ENCODE results near the gene DYTN.

DYTN gene

GRCh38 chr2:206700156-206700555 is 18.0 kb downstream of the DYTN start:
- no peak for DNase-seq (ENCODE audit: low spot score)

GRCh38 chr2:206698811-206699210 is 19.4 kb downstream of the DYTN start:
- no peak for DNase-seq (ENCODE audit: low spot score)

GRCh38 chr2:206696910-206697309 is 21.3 kb downstream of the DYTN start:
- DNase-seq (ENCODE audit: low spot score), result no peak

- peak; percentile 70 for DNase-seq (ENCODE audit: low spot score)
Observed at GRCh38 chr2:206693399-206694137, 24.6 kb downstream of the DYTN start.

- DNase-seq (ENCODE audit: low spot score), result no peak
Observed at GRCh38 chr2:206692971-206693370, 25.2 kb downstream of the DYTN start.

- DNase-seq (ENCODE audit: low spot score), result no peak
Observed at GRCh38 chr2:206688990-206689389, 29.2 kb downstream of the DYTN start.

GRCh38 chr2:206688453-206688852 is 29.7 kb downstream of the DYTN start:
- no peak for DNase-seq (ENCODE audit: low spot score)

- DNase-seq (ENCODE audit: low spot score), result no peak
Observed at GRCh38 chr2:206683546-206683945, 34.6 kb downstream of the DYTN start.

- DNase-seq (ENCODE audit: low spot score), result no peak
Observed at GRCh38 chr2:206670531-206671319, 47.5 kb downstream of the DYTN start.

GRCh38 chr2:206665251-206665650 is 52.9 kb downstream of the DYTN start:
- no peak for DNase-seq (ENCODE audit: low spot score)

GRCh38 chr2:206657087-206657486 is 61.1 kb downstream of the DYTN start:
- no peak for DNase-seq (ENCODE audit: low spot score)

- DNase-seq (ENCODE audit: low spot score), result no peak
Observed at GRCh38 chr2:206647985-206648384, 70.2 kb downstream of the DYTN start.

GRCh38 chr2:206642075-206643025 is 75.8 kb downstream of the DYTN start, which contains the start of gene FAM237A:
TSS of gene FAM237A (plus strand) at chr2:206642487. CDS start at chr2:206644237, 1,750 bp downstream.
- peak; percentile 44 for DNase-seq (ENCODE audit: low spot score)

GRCh38 chr2:206641226-206641625 is 77.0 kb downstream of the DYTN start:
- no peak for DNase-seq (ENCODE audit: low spot score)

GRCh38 chr2:206639636-206640035 is 78.6 kb downstream of the DYTN start:
- no peak for DNase-seq (ENCODE audit: low spot score)

- DNase-seq (ENCODE audit: low spot score), result no peak
Observed at GRCh38 chr2:206635015-206635414, 83.2 kb downstream of the DYTN start.

GRCh38 chr2:206631340-206631739 is 86.9 kb downstream of the DYTN start:
- DNase-seq (ENCODE audit: low spot score), result no peak

GRCh38 chr2:206627632-206628031 is 90.6 kb downstream of the DYTN start:
- no peak for DNase-seq (ENCODE audit: low spot score)

GRCh38 chr2:206626108-206626507 is 92.1 kb downstream of the DYTN start:
- DNase-seq (ENCODE audit: low spot score), result no peak

- no peak for DNase-seq (ENCODE audit: low spot score)
Observed at GRCh38 chr2:206619011-206619410, 99.2 kb downstream of the DYTN start.

GRCh38 chr2:206616151-206616550 is 102.0 kb downstream of the DYTN start:
- DNase-seq (ENCODE audit: low spot score), result no peak

- no peak for DNase-seq (ENCODE audit: low spot score)
Observed at GRCh38 chr2:206615417-206616089, 102.6 kb downstream of the DYTN start.

Measured in kidney tubule cell (primary cell).